Stimulated activated CD8-positive, alpha-beta memory T cell treated with anti-CD3 and anti-CD28 coated beads, Interleukin-2, amount 100 ng/mL, for 1 hour (primary cell): ENCODE measurements around the gene SF1.
"Not testable (repeated sequence)": the region's sequence is repeated elsewhere in the genome, so short reads cannot be mapped to it uniquely, and the experiment has no call there.

Source experiments
- DNase-seq, 2 donors: peaks; one replicate each; pipeline ENCODE4 v3.0.0-alpha.2; 2020; ENCODE audit warnings: low read depth in 2 of 2

Gene SF1

GRCh38 chr11:64778473-64779298 lies at the start of gene SF1:
Gene SF1, minus strand, starts transcription at chr11:64778542. Its CDS starts 150 bp downstream, at chr11:64778392.
- peak; percentile 97 for DNase-seq

GRCh38 chr11:64827451-64827839 lies 49.1 kb upstream of the SF1 start:
- no peak for DNase-seq

GRCh38 chr11:64826578-64827450 lies 48.5 kb upstream of the SF1 start:
- no peak for DNase-seq

GRCh38 chr11:64826062-64826461 lies 47.7 kb upstream of the SF1 start:
- DNase-seq = no peak

GRCh38 chr11:64823568-64824119 lies 45.3 kb upstream of the SF1 start:
- no peak for DNase-seq

- DNase-seq = no peak
These were observed 39.1 kb upstream of the SF1 start for GRCh38 chr11:64817476-64817875.

GRCh38 chr11:64815433-64815832 lies 37.1 kb upstream of the SF1 start:
- not testable (repeated sequence) for DNase-seq

GRCh38 chr11:64814712-64815187 lies 36.4 kb upstream of the SF1 start:
- DNase-seq = no peak

GRCh38 chr11:64813826-64814225 lies 35.5 kb upstream of the SF1 start:
- DNase-seq = no peak

GRCh38 chr11:64810891-64811272 lies 32.5 kb upstream of the SF1 start:
- peak in 1 of 2 donors; percentile 29 for DNase-seq

- DNase-seq = peak; percentile 49
These were observed 32.0 kb upstream of the SF1 start, which contains the start of gene MEN1 for GRCh38 chr11:64810271-64810890. Gene MEN1, minus strand, starts transcription at chr11:64810551. Its CDS starts 442 bp downstream, at chr11:64810109.

- DNase-seq = no peak
These were observed 31.5 kb upstream of the SF1 start for GRCh38 chr11:64809781-64810241.

GRCh38 chr11:64805481-64805880 lies 27.1 kb upstream of the SF1 start:
- DNase-seq = no peak

GRCh38 chr11:64804346-64805210 lies 26.2 kb upstream of the SF1 start:
- DNase-seq = no peak

GRCh38 chr11:64803846-64804345 lies 25.6 kb upstream of the SF1 start:
- DNase-seq = no peak

- peak; percentile 68 to 76 for DNase-seq
These were observed 25.0 kb upstream of the SF1 start, which contains the start of gene MAP4K2 for GRCh38 chr11:64803158-64803845. Gene MAP4K2, minus strand, starts transcription at chr11:64803214. Its CDS starts 65 bp downstream, at chr11:64803149.

GRCh38 chr11:64802370-64803157 lies 24.2 kb upstream of the SF1 start:
- DNase-seq = no peak

- DNase-seq = no peak
These were observed 23.4 kb upstream of the SF1 start for GRCh38 chr11:64801561-64802369.
